Measurements from ENCODE around the gene ARNT2.

Gene ARNT2

DNA sequence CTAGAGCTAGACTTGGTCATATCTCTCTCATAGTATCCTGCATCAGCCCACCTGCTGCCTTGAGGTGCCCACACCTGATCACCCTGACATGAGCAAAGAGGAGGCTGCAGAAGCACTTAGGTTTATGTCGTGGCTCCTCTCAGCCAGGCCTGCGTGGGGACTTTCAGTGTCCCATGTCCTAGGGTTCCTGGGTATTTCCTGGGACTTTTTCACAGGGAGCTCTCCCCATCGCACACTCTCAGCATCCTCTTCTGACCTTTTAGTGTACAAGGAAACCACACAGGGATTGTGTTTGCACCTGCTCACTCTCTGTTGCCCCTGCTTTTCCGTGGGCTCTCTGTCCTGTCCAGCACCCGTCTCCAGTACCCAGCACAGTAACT is 61.4 kb downstream of the ARNT2 start:
- DNase-seq (ENCODE audit: low read depth in 2 of 2) = no peak

DNA sequence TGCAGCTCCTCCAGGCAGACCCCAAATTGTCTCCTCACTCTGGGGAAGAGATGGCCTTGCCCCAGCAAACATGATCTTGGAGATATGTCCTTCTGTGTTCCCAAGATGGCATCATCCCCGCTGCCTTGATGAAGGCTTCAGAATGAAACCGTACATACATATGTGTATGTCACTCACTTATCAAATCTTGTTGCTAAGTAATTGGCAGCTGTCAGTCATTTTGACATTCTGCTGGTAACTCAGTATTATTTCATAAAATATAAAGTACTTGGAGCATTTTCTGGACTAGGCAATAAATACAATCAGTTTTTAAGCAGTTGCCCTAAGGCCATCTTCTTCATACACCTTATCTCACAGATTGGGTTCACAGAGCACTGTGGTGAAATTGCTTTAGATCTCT is 62.4 kb downstream of the ARNT2 start:
- no peak for DNase-seq (ENCODE audit: low read depth in 2 of 2)

DNA sequence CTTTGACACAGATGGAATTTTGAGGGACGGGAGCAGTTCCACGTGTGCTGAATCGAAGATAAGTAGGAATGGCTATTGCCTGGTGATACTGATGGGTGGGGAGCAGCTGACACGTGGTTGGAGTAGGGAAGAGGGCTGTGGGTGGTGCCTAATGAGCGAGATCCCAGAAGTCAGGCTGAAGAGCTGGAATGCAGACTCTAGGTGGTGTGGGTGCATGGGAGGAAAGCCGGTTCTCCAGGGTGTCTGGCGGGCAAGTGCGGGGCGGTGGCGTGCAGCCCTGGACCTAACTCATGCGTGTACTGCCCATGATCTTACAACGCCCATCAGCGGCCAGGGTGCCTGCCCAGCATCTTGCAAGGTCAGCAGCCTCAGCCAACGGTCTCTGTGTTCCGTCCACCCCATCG is 63.1 kb downstream of the ARNT2 start:
- no peak for DNase-seq (ENCODE audit: low read depth in 2 of 2)

DNA sequence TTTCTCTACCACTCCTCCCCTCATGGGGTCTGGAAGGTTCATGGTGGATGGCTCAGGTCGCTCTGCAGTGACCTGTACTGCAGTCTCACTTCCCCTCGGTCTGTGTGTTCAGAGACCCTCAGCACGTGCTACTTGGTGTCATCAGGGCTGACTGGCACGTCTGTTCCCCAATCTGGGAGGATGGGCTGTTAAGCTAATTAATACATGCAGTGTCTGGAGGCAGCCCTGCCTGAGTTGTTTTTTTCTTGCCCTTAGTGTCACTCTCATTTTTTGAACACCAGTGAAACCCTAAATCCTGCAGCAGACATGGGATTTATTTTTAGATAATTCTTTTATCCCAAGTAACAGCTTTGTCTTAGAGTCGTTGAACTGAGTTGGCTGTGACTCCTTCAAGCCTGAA is 64.6 kb downstream of the ARNT2 start:
- no peak for DNase-seq (ENCODE audit: low read depth in 2 of 2)

DNA sequence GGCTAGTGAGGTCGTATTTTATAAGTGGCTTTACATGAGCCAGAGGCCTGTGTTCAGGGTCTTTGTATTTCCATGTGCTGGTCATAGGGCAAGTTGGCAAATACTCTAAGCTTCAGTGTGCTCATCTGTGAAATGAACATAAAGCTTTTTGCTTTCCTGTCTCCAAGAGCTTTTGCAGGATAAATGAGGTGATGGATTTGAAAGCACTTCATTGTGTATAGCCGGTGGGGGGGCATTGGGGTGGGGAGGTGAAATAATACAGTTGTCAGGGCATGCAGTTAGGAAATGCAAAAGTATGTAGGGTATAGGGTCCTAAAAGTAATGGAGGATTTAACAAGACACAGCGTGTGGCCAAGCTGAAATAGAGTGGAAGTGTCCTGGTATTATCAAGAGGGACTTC is 67.7 kb downstream of the ARNT2 start:
- no peak for DNase-seq (ENCODE audit: low read depth in 2 of 2)

DNA sequence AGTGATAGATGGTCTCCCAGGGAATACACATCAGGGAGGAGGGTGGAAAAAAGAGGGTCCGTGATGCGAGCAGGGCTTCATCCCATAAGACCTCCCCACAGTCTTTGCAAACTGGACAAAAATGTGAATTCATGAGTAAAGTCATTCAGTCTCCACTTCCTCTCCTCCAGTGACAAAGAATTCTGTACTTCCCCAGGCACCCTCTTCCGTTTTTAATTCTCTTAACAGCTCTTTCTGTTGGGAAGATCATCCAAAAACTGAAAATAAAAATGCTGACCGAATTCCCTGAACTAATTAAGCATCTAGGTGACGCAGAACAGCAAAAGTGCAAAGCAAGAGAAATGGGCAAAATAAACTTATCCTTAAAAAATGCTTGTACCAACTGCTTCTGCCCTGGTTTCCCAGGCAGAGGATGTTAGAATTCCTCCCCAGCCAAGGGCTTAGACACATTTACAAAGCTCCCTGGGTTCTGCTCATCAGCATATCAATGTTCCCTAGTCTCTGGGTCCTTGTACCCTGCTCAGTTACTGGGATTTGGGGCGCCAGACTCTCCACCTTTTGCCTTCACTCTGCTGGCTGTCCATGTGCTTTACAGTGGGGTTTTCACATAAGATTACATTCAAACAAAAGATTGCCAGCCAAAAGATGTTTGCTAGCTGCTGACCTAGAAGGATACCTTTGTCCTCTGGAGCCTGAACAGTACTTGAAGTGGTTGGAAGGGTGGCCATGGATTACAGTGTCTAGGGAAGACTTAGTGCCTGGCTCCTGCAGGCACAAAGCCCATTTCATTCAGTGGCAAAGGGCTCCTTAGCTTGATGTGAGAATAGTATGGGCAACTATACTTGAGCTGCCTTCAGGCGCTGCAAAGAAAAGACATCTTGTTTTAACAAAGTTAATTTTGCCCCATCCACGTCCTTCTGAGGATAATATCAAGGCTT is 69.4 kb downstream of the ARNT2 start:
- no peak for DNase-seq (ENCODE audit: low read depth in 2 of 2)

DNA sequence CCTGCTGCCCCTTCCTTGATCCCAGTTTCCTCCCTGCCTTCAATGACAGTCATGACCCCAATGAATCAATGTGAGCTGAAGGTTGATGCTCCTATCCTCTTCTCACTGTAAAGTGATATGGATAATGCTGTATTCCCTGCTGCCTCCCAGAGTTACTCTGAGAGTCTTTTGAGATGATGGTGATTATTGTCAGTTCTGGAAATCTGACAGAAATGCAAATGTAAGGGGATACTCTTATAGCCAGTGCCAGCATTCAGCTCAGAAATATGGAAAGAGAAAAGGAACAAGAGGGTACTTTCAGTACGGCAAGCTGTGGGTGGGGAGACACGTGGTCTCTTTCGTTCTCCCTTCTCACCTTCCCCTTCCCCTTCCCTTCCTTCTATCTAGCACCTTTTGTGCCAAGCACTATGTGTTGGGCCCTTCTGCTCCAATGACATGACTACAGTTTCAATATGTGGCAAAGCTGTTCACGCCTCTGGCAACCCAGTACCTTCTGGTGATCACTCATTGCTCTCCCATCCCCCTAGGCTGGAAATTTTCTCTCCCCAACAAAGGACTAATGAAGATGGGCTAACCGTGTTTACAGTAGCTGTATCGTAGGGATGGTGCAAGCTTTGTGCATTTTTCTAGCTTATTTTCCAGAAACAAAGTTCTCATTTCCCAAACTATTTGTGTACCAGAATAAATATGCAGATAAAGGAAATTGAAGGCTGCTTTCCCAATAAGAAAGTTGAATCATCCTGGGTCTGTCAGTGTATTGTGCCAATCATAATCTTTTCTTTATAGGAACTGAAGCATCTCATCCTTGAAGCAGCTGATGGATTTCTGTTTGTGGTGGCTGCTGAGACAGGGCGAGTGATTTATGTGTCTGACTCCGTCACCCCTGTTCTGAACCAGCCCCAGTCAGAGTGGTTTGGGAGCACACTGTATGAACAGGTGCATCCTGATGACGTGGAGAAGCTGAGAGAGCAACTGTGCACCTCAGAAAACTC is 70.3 kb downstream of the ARNT2 start:
- DNase-seq (ENCODE audit: low read depth in 2 of 2) = no peak

DNA sequence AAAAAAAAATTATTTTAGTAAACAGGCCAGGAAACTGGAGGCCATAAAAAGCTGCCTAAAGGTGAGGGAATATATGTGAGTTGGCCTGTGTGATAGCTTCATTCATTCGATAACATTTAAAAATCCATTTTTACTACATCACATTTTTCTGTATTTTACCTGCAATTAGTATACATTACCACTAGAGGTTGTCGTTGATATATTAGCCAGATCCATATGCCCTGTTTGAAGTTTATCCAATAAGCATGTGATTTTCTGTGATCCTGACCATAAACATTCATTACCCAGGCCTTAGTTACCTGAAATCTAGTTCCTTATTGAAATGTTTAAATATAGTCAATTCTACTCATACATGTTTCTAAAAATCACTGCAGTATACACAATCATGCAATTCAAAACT is 71.4 kb downstream of the ARNT2 start:
- DNase-seq (ENCODE audit: low read depth in 2 of 2) = no peak

DNA sequence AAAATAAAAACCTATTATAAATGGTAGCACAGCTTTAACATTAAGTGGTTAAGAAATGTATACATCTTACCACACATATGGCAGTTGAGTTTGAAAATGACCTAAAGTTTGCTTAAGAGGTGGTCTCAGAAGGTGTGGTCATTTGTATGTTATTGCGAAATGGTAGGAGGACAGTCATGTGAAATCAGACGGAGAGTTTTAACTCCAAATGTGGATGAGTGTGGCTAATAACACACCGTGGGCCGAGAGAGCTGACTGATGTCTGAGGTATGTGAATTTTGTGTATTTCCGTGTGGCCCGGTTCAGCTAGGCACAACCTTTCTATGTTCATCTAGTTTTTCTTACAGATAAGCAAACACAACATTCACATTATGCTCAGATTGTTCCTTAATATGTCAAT is 71.9 kb downstream of the ARNT2 start:
- DNase-seq (ENCODE audit: low read depth in 2 of 2) = no peak

DNA sequence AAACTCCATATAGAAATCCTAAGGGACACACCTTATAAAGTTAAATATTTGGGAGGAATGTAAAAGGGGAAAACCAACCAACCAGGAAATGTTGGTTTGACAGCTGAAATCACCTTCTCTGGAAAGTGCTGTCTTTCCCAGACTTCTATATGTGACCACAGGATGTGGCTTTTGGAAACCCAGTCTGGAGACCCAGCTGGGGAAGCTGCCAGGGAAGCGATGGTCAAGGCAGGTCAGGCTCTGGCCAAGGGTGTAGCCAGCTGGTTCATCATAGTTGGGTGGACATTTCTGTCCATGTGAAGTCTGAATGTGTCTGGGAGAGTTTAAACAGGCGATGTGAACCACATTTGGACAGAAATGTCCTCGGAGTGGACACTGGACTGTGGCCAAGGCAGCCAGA is 73.9 kb downstream of the ARNT2 start:
- no peak for DNase-seq (ENCODE audit: low read depth in 2 of 2)

DNA sequence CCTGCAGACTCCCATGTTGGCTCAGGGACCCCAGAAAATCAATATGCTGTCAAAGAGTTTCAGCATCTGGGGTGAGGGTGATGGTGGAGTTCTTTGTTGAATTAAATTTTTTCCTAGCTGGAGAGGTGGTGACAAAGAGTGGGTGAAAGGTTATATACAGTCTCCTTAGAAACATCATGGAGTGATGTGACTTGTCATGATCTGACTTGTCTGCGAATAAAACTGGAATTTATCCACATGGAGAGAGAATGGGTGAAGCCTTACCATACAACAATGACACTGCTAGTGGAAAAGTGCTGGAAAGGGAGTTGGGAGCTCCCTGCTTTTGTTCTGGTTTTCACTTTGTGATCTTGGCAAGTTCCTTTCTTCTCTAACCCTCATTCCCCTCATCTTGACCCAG is 75.0 kb downstream of the ARNT2 start:
- no peak for DNase-seq (ENCODE audit: low read depth in 2 of 2)

DNA sequence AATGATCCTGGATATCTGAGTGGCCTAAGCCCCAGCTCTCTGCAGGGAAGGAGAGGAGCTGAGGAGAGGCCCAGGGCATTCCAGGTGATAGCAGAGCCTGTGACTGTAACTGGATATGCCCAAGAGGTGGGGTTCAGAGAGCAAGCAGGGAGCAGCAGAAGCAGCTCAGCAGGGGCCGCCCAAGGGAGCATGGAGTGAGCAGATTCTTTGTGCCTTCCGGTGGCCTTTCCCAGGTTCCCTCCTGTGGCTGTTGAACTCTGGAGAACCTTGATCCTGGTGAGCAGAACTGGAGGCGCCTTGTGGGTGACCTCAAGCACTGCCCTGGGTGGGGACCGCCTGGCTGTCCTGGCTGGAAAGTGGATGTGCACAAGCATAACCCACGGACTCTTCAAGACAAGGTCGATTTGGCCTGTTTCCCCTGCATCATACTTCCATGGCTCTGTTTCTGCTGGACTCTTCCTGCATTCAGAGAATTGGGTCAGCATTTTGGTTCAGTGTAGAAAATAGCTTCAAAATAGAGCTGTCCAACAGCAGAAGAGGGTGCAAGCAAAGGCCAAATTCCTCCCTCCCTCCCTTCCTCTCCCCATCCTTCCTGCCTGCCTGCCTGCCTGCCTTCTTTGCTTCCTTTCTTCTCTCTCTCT is 76.1 kb downstream of the ARNT2 start:
- DNase-seq (ENCODE audit: low read depth in 2 of 2) = no peak

DNA sequence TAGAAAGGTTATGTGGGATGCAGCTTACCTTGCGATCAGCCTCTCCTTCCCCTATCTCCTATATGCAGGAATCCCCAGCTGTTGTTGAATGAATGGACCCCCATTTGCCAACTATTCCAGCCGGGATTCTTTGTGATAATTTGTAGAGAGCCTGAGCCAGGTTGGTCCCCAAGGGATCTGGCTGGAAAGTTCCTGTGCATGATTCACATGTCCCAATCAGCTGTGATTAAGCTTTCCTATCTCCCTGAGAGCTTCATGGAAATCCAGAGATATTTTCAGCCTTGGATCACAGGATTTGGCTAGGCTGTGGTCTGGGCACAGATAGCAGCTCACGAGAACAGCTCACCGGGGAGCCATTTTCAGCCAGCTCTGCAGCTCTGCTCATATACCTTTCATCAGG is 76.7 kb downstream of the ARNT2 start:
- peak; percentile 98 for DNase-seq (ENCODE audit: low read depth in 2 of 2)

DNA sequence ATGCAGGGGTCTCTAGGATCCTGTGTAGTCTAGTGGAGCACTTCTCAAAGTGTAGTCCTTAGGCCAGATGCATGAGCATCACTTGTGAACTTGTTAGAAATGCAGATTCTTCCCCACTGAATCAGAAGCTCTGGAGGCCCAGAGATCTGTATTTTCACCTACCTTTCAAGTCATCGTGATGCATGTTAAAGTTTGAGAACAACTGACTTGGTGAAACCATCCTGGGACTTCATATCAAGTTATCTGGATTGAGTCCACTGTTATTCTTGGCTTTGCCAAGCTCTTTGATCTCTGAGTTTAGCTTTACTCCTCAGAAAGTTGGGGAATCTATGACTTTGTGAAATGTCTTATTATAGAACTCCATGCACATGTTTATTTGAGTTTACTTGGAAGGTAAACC is 78.5 kb downstream of the ARNT2 start:
- DNase-seq (ENCODE audit: low read depth in 2 of 2) = no peak

DNA sequence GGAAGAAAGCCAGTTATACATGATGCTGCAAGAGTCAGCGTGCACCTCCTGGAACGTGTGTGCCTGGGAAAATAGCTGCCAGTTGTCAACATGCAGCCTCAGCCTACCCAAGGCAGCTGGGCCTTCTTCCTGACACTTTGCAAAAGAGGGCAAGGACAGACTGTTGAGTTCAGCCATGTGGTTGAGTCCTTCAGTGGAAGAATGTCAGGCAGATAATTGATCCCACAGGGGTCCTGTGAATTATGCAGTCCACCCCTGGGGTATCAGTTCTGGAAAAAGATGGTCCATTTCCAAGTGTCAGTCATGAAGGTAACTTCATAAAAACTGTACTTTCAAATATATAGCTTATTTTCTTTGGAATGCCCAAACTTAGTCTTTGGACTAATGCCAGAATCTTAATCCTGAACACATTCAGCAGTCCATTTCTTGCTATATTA is 79.6 kb downstream of the ARNT2 start:
- DNase-seq (ENCODE audit: low read depth in 2 of 2) = peak in 1 of 2 experiments; percentile 49

DNA sequence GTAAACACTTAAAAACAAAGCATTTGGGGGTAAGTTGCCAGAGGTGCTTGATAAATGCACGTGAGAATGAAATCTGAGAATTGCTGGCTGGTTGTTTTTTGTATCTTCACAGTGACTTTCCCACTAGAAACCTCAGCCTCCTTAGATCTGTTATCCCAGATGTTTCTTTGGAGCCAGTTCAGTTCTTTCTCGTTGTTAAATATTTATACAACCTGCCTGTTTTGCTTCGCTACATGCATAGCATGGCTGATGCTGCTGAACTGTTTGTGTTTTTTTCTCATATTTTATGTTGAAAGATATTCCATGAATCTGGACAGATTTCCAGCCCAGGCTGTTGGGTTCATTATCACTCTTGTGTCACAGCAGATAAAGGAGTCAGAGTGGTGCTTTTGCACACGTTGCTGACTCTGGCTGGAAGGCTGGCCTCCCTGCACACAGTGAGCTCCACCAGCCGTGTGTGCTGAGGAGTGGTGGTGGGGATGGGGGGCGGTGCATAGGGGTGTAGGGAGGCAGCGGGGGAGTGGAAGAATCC is 80.2 kb downstream of the ARNT2 start:
- no peak for DNase-seq (ENCODE audit: low read depth in 2 of 2)

DNA sequence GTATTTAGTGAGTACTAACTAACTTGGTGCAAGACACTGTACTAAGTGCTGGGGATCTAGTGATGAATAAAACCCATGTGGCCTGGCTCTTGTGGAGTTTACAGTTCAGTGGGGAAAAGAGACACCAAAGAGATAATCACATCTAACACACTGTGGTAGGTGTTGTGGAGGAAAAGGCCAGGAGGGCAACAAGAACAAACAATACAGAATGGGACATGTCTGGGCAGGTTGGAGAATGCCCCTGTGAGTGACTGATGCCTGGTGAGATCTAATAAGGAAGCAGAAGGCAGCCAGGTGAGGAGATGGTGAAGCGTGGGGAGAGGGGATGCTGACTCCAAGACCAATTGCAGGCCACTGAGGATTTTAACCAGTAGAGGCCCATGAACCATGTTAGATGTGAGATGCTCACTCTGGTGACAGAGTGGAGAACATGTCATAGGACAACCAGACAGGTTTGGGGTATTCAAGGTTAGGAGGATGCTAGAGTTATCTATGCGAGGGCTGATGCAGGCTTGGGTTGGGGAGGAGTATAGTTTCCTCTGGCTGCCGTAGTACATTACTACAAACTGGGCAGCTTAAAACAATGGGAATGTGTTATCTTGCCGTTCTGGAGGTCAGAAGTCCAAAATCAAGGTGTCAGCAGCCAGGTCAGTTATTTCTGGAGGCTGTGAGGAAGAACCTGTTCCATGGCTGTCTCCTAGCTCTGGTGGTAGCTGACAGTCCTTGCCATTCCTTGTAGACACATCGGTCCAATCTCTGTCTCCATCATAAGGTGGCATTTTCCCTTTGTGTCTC is 81.4 kb downstream of the ARNT2 start:
- no peak for DNase-seq (ENCODE audit: low read depth in 2 of 2)

DNA sequence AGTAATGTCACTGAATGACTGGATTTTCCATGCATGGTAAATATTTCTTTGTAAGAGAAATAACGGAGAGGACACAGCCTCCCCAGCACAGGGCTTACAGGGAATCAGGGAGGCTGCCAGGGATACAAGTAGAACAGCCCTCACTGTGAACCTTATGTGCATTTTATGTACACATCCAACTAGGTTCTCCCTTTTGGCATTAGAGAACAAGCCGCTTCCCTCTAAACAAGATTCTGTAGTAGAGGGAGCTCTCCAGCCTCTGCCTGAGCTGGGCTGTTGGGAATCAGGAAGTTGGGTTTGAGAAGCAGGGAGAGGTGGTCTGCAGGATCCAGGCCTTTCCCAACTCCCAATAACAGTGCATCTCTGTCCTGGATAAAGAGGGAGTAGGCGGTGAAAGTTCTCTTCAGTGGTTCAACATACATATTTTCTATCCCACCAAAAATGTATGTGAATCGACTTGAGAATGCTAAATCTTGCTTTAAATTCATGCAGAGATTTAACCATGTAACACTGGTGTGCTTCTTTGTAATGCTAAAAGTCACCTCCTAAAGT is 83.7 kb downstream of the ARNT2 start:
- DNase-seq (ENCODE audit: low read depth in 2 of 2) = peak; percentile 51 to 55

DNA sequence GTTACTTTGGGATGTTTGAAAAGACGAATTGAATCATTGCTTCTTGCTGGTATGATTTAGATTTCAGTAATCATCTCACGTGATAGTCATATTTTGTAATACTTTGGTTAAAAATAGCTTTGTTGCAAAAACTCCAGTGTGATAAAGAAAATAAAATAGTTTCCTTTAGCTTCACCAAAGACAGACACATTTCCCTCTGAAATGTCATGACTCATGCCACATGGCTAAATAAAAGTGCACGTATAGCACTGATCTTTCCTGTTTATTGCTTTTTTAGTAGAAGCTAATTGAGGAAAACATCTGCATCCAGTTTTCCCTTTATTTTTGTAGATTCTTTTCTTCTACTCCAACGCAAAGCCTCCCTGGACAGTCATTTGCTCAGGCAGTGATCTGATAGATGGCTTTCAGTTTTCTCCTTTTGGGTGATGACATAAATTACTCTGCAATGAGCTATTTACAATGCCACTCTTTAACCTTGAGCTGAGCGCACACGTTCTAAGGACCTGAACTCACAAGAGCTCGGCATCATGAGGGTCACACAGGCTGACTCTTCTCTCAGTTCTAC is 84.9 kb downstream of the ARNT2 start:
- peak; percentile 95 for DNase-seq (ENCODE audit: low read depth in 2 of 2)

DNA sequence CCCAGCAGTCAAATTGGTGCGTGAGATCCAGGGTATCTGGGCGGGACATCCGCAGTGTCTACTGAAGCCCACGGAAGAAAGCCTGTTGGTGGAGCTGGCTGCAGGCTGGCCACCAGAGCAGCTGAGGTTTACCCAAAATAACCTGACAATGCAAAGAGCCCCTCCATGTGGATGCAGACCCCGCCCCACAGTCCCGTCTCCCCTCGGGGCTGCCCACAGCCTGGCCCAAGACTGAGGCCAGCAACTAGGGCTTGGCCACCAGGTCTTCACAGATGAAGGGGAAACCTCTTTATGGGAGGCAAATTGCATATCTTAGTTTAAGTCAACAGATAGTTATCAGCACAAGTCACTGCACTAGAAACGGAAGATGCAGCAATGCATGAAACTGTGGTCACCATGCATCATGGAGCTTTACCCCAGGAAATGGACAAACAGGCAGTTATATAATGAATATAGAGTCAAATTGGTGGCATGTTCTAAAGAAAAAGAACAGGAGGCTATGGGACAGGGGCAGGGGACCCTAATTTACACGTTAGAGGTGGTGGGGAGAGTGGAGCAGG is 86.3 kb downstream of the ARNT2 start:
- DNase-seq (ENCODE audit: low read depth in 2 of 2) = no peak
